ENCODE results near the gene UGT1A1.

Gene UGT1A1

DNA sequence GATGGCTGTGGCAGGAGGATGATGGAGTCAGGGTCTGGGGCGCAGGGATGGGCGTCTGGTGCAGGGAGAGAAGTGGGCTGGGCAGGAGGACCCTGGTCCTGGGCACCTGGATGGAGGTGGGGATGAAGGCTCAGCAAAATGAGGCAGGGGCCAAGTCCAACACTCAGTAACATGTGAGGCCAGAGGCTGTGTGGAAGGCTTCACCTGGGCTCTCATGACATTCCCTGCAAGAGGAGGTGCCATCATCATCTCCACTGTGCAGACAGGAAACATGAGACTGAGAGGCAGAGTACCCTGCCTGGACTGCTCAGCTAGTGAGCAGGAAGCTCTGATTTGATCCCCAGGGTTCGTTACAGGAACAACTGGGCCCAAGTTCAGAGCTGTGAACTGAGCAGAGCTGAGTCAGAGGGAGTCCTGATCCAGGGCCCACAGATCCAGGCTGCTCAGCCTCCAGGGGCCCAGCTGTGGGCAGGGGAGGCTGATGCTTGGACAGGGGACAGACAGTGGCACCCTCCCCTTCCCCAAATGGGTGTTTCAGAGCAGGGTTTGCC lies 57.4 kb downstream of the UGT1A1 start:
- TF ChIP-seq, protein P1, sequence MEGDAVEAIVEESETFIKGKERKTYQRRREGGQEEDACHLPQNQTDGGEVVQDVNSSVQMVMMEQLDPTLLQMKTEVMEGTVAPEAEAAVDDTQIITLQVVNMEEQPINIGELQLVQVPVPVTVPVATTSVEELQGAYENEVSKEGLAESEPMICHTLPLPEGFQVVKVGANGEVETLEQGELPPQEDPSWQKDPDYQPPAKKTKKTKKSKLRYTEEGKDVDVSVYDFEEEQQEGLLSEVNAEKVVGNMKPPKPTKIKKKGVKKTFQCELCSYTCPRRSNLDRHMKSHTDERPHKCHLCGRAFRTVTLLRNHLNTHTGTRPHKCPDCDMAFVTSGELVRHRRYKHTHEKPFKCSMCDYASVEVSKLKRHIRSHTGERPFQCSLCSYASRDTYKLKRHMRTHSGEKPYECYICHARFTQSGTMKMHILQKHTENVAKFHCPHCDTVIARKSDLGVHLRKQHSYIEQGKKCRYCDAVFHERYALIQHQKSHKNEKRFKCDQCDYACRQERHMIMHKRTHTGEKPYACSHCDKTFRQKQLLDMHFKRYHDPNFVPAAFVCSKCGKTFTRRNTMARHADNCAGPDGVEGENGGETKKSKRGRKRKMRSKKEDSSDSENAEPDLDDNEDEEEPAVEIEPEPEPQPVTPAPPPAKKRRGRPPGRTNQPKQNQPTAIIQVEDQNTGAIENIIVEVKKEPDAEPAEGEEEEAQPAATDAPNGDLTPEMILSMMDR (IDR thresholded peaks at IDR 0.05; ENCODE audit: insufficient read depth, missing control alignments), result no peak
- FAIRE-seq (no peak), DNase-seq (ENCODE audit: insufficient read length, low spot score) (no peak)

DNA sequence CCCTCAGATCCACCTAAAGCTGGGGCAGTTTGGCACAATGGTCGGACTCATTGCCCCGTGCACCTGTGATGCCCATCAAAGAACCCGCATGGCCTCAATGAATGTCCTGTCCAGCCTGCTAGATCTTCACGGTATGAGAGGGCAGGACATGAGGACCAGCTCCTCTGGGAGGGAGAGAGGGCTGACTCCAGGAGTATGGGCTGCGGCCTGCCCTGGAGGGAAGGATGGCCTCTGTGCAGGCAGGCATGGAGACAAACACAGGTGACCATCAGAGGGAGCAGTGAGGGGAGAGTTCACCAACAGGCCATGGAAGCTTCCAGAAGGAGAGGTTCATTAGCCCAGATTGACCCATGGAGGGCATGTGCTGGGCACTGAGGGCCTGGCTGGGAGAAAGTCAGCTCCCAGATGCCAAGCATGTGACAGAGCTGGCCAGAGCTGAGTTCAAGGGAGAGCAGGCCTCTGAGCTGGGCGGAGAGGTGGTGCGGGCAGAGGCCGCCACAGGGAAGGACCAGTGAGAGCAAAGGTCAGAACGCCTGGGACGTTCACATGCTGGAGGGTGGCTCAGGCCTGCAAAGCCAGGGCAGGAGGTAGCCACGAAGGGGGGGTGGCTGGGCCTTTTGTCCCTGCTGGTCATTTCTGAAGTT lies 58.0 kb downstream of the UGT1A1 start:
- DNase-seq (ENCODE audit: insufficient read length, low spot score) (no peak), FAIRE-seq (no peak)
- TF ChIP-seq, protein P1 (IDR thresholded peaks at IDR 0.05; ENCODE audit: insufficient read depth, missing control alignments), result no peak

DNA sequence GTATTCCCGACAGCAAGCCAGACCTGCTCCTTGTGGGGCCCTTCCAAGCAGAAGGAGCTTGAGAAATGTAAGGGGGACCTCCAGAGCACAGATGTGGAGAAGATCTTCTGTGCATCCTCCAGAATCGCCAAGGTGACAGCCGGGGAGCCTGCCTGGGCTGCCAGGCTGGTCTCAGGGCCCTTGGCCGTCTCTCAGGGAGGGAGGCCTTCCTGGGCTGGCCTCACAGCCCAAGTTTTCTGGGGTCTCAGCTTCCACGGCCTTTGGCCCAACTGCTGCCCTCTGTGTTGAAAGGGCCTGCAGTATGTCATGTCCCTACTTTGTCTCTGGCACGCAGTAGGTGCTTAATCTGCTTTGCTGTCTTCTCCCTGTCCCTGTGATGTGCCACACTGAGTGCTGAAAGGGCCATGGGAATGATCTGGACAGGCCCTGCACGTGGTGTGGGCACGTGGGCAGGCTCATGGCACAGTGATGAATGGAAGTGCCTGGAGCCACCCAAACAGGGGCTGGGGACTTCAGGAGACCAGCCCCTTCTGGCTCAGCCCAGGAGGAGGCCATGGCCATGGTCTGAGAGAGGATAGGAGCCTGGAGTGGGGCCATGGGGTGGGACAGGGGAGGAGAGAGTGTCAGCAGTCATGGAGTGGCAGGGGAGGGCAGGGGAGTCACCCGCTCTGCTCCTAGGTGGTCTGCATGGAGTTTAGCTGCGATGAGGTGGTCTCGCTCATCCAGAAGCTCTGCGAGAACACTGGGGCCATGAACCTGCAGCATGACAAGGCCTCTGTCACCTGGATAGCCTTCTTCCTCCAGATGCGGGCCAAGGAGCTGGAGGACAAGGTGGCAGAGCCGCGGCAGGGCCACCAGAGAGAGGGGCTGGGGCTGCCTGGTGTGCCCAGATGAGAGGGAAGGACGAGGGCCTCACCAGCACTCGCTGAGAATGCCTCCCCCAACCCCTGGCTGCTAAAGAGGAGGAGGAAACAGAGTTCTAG lies 58.9 kb downstream of the UGT1A1 start:
- no peak for DNase-seq (ENCODE audit: insufficient read length, low spot score)
- TF ChIP-seq, protein P1 (IDR thresholded peaks at IDR 0.05; ENCODE audit: insufficient read depth, missing control alignments), result no peak
- no peak for FAIRE-seq

DNA sequence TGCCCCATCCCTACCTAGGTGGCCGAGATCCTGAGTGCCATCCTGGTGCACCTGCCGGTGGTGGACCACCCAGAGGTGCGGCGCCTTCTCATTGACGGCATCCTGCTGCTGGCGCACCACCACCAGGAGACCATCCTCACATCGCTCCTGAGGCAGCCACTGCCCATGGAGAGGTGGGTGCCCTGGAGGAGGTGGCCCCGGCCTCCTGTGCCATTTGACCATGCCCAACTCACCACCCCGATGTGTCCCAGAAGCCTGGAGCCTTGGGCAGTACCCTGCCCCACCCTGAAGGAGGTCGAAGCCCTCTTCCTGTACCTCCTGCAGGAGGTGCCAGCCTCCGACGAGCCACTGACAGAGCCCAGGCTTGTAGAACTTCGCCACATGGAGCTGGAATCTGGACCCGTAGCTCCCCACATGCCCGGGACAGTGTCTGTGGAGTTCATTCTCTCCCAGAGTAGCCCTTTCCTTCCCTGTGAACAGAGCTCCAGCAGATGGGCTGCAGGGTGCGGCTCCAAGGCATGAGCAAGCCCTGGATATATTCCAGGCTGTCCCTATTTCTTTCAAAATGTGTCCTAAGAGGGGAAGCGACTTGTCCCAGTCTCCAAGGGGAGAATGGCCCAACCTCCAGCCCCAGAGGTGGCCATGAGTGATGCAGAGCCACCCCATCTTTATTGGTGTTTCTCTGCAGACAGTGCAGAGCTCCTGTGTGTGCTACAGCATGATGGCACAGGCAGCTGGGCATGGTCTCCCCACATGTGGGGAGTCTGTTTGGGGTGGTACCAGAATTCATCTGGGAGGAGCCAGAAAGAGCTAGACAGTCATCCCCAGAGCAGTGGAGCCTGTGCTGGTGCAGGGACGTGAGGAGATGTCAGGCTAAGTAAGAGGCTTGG lies 60.1 kb downstream of the UGT1A1 start:
- no peak for FAIRE-seq
- TF ChIP-seq, protein P1 (IDR thresholded peaks at IDR 0.05; ENCODE audit: insufficient read depth, missing control alignments), result no peak
- DNase-seq (ENCODE audit: insufficient read length, low spot score), result no peak

DNA sequence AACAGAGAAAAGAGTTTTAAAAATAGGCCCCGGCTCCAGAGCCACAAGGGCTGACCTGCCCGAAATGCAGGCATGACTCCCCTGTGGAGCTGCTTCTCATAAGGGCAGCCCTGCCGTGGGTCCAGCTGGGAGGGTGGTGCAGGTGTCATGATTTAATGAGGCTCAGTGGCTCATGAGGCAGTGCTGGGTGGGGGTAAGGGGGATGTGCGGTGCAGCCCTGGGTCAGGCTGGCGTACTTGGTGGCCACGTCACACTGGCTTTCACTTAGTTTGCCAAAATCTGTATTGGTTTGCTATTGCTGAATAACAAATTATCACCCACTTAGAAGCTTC lies 60.7 kb downstream of the UGT1A1 start:
- no peak for FAIRE-seq
- DNase-seq (ENCODE audit: insufficient read length, low spot score), result no peak
- TF ChIP-seq, protein P1 (IDR thresholded peaks at IDR 0.05; ENCODE audit: insufficient read depth, missing control alignments), result no peak

DNA sequence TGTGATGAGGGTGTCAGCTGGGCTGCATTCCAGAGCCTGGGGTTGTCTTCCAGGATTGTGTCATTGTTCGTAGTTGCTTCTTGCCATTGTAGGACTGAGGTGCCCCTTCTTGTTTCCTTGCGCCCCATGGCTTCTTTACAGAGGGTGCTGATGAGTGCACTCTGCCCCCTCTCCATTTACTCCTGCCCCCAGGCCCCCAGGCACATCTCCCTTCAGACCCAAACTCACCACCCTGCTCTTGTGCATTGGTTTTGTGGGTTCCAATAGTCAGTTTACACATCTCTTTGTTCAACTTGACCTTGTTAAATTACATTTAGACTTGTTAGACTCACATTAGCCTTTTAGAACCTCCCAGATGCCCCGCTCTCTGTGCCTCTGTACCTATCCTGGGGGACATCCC lies 61.1 kb downstream of the UGT1A1 start:
- DNase-seq (ENCODE audit: insufficient read length, low spot score) (no peak), FAIRE-seq (no peak)
- TF ChIP-seq, protein P1 (IDR thresholded peaks at IDR 0.05; ENCODE audit: insufficient read depth, missing control alignments), result no peak
